ENCODE results near the gene CPLANE2. TPM values are rescaled to one million over a fixed set of nuclear protein-coding genes. Genes with fewer than 3 reads are reported as not detected.

The CPLANE2 gene
- total and polyA plus RNA-seq, 12 donors = 2.2 to 11.1 (median 6.8) TPM

GRCh38 chr1:16231331-16232315 lies 5.4 kb downstream of the CPLANE2 start:
- Histone ChIP-seq H3K4me1 (peaks cover 0 to 23% (median 17%) of the 10 kb centered on the region in 9 donors), H3K27me3 (peaks cover 0 to 31% (median 15%) of the 10 kb centered on the region in 7 donors), H3K4me3 (no peak overlapping the region), H3K27ac (no peak overlapping the region), H3K36me3 (peaks cover 0 to 17% (median 0%) of the 10 kb centered on the region in 9 donors), H3K9me3 (peaks cover 0 to 4% (median 0%) of the 10 kb centered on the region in 11 donors)
- no peak for TF ChIP-seq CTCF (IDR thresholded peaks at IDR 0.05)
- WGBS, 2 donors = 93 to 95% methylated on average over 35 of the region's 35 CpGs
- intact Hi-C loops (cut with DNase I) = no loop called here
- DNase-seq (no peak), ATAC-seq (no peak)

- H3K9me3 ChIP-seq = peaks cover 0 to 4% (median 0%) of the 10 kb centered on the region in 11 donors
- DNase-seq (no peak), ATAC-seq (no peak)
- H3K4me3 ChIP-seq = no peak overlapping the region
- no peak overlapping the region for H3K27ac ChIP-seq
- peaks cover 0 to 17% (median 11%) of the 10 kb centered on the region in 9 donors for H3K4me1 ChIP-seq
- WGBS, 2 donors = 87 to 88% methylated on average over 13 of the region's 13 CpGs
- H3K27me3 ChIP-seq = peaks cover 0 to 40% (median 20%) of the 10 kb centered on the region in 7 donors
- intact Hi-C loops (cut with DNase I) = no loop called here
- TF ChIP-seq CTCF (IDR thresholded peaks at IDR 0.05) = no peak
- H3K36me3 ChIP-seq = peaks cover 0 to 17% (median 0%) of the 10 kb centered on the region in 9 donors
Observed at GRCh38 chr1:16230744-16231143, 6.2 kb downstream of the CPLANE2 start.

GRCh38 chr1:16229976-16230740 lies 6.8 kb downstream of the CPLANE2 start:
- H3K27ac ChIP-seq = no peak overlapping the region
- peaks cover 0 to 4% (median 0%) of the 10 kb centered on the region in 11 donors for H3K9me3 ChIP-seq
- no peak overlapping the region for H3K4me3 ChIP-seq
- DNase-seq (no peak), ATAC-seq (no peak)
- peaks cover 0 to 15% (median 10%) of the 10 kb centered on the region in 9 donors for H3K4me1 ChIP-seq
- H3K36me3 ChIP-seq = peaks cover 0 to 17% (median 0%) of the 10 kb centered on the region in 9 donors
- H3K27me3 ChIP-seq = peaks cover 0 to 46% (median 20%) of the 10 kb centered on the region in 7 donors
- intact Hi-C loops (cut with DNase I) = no loop called here
- 87 to 90% methylated on average over 13 of the region's 13 CpGs for WGBS, 2 donors
- TF ChIP-seq CTCF (IDR thresholded peaks at IDR 0.05) = no peak
